ENCODE measurements around the gene GNG4. TPM values are rescaled to one million over a fixed set of nuclear protein-coding genes. Genes with fewer than 3 reads are reported as not detected.
"Not testable (repeated sequence)": the region's sequence is repeated elsewhere in the genome, so short reads cannot be mapped to it uniquely, and the experiment has no call there.

Gene GNG4
- total RNA-seq, 2 donors from 2014 or later = not detected

GRCh38 chr1:235552146-235552716 lies 97.4 kb downstream of the GNG4 start:
- peaks cover 19% of the 10 kb centered on the region for H3K27me3 Mint-ChIP-seq
- H3K27ac Mint-ChIP-seq = no peak overlapping the region
- H3K4me1 Mint-ChIP-seq = peaks cover 2% of the 10 kb centered on the region
- no peak overlapping the region for H3K4me3 Mint-ChIP-seq
- DNase-seq (no peak), ATAC-seq (no peak)
- no peaks in the 10 kb centered on the region for H3K9me3 ChIP-seq (ENCODE audit: control insufficient read depth, low read length, poor library complexity, severe bottlenecking)
- H3K36me3 Mint-ChIP-seq (ENCODE audit: low read depth) = peaks cover 2% of the 10 kb centered on the region

- H3K27ac Mint-ChIP-seq = no peak overlapping the region
- H3K4me3 Mint-ChIP-seq = no peak overlapping the region
- no peak for DNase-seq
- H3K9me3 ChIP-seq (ENCODE audit: control insufficient read depth, low read length, poor library complexity, severe bottlenecking) = no peaks in the 10 kb centered on the region
- peaks cover 41% of the 10 kb centered on the region for H3K27me3 Mint-ChIP-seq
- no peak for ATAC-seq
- H3K36me3 Mint-ChIP-seq (ENCODE audit: low read depth) = peaks cover 2% of the 10 kb centered on the region
- peaks cover 2% of the 10 kb centered on the region for H3K4me1 Mint-ChIP-seq
Measured at GRCh38 chr1:235549351-235550139, 100.0 kb downstream of the GNG4 start.

GRCh38 chr1:235546369-235547155 lies 103.0 kb downstream of the GNG4 start:
- not testable (repeated sequence) for H3K36me3 Mint-ChIP-seq (ENCODE audit: low read depth); H3K4me1 Mint-ChIP-seq; ATAC-seq; DNase-seq; H3K27ac Mint-ChIP-seq; H3K4me3 Mint-ChIP-seq; H3K9me3 ChIP-seq (ENCODE audit: control insufficient read depth, low read length, poor library complexity, severe bottlenecking)
- H3K27me3 Mint-ChIP-seq = peaks cover 41% of the 10 kb centered on the region

GRCh38 chr1:235545292-235545930 lies 104.2 kb downstream of the GNG4 start:
- Mint-ChIP-seq H3K27me3 (peaks cover 41% of the 10 kb centered on the region), H3K36me3 (ENCODE audit: low read depth) (peaks cover 2% of the 10 kb centered on the region), H3K4me3 (no peak overlapping the region), H3K27ac (no peak overlapping the region), H3K4me1 (peaks cover 2% of the 10 kb centered on the region)
- DNase-seq (no peak), ATAC-seq (no peak)
- H3K9me3 ChIP-seq (ENCODE audit: control insufficient read depth, low read length, poor library complexity, severe bottlenecking) = no peaks in the 10 kb centered on the region

- not testable (repeated sequence) for H3K27ac Mint-ChIP-seq; DNase-seq; H3K9me3 ChIP-seq (ENCODE audit: control insufficient read depth, low read length, poor library complexity, severe bottlenecking); H3K4me3 Mint-ChIP-seq; H3K36me3 Mint-ChIP-seq (ENCODE audit: low read depth); H3K4me1 Mint-ChIP-seq; ATAC-seq
- H3K27me3 Mint-ChIP-seq = peaks cover 28% of the 10 kb centered on the region
Measured at GRCh38 chr1:235542845-235543244, 106.7 kb downstream of the GNG4 start.

GRCh38 chr1:235533476-235534168 lies 116.0 kb downstream of the GNG4 start:
- no peaks in the 10 kb centered on the region for H3K9me3 ChIP-seq (ENCODE audit: control insufficient read depth, low read length, poor library complexity, severe bottlenecking)
- Mint-ChIP-seq H3K27me3 (peaks cover 9% of the 10 kb centered on the region), H3K27ac (no peak overlapping the region), H3K36me3 (ENCODE audit: low read depth) (no peaks in the 10 kb centered on the region), H3K4me1 (no peaks in the 10 kb centered on the region), H3K4me3 (no peak overlapping the region)
- DNase-seq (no peak), ATAC-seq (no peak)

- Mint-ChIP-seq H3K36me3 (ENCODE audit: low read depth) (no peaks in the 10 kb centered on the region), H3K4me1 (no peaks in the 10 kb centered on the region), H3K27ac (no peak overlapping the region), H3K27me3 (peaks cover 9% of the 10 kb centered on the region), H3K4me3 (no peak overlapping the region)
- H3K9me3 ChIP-seq (ENCODE audit: control insufficient read depth, low read length, poor library complexity, severe bottlenecking) = no peaks in the 10 kb centered on the region
- no peak for DNase-seq
- no peak for ATAC-seq
Measured at GRCh38 chr1:235532360-235532759, 117.2 kb downstream of the GNG4 start.

- no peaks in the 10 kb centered on the region for H3K9me3 ChIP-seq (ENCODE audit: control insufficient read depth, low read length, poor library complexity, severe bottlenecking)
- DNase-seq (no peak), ATAC-seq (no peak)
- Mint-ChIP-seq H3K27me3 (no peaks in the 10 kb centered on the region), H3K36me3 (ENCODE audit: low read depth) (no peaks in the 10 kb centered on the region), H3K4me1 (peaks cover 3% of the 10 kb centered on the region), H3K4me3 (no peak overlapping the region), H3K27ac (no peak overlapping the region)
Measured at GRCh38 chr1:235527196-235527814, 122.3 kb downstream of the GNG4 start.

GRCh38 chr1:235525314-235525713 lies 124.3 kb downstream of the GNG4 start:
- DNase-seq = no peak
- peaks cover 3% of the 10 kb centered on the region for H3K4me1 Mint-ChIP-seq
- H3K27me3 Mint-ChIP-seq = no peaks in the 10 kb centered on the region
- H3K27ac Mint-ChIP-seq = no peak overlapping the region
- no peaks in the 10 kb centered on the region for H3K36me3 Mint-ChIP-seq (ENCODE audit: low read depth)
- no peaks in the 10 kb centered on the region for H3K9me3 ChIP-seq (ENCODE audit: control insufficient read depth, low read length, poor library complexity, severe bottlenecking)
- H3K4me3 Mint-ChIP-seq = no peak overlapping the region
- no peak for ATAC-seq

- Mint-ChIP-seq H3K4me3 (no peak overlapping the region), H3K4me1 (peaks cover 2% of the 10 kb centered on the region), H3K27me3 (peaks cover 16% of the 10 kb centered on the region), H3K27ac (no peak overlapping the region), H3K36me3 (ENCODE audit: low read depth) (peaks cover 3% of the 10 kb centered on the region)
- no peak for DNase-seq
- no peak for ATAC-seq
- H3K9me3 ChIP-seq (ENCODE audit: control insufficient read depth, low read length, poor library complexity, severe bottlenecking) = no peaks in the 10 kb centered on the region
Measured at GRCh38 chr1:235516862-235517446, 132.6 kb downstream of the GNG4 start.

- Mint-ChIP-seq H3K27ac (no peak overlapping the region), H3K36me3 (ENCODE audit: low read depth) (peaks cover 3% of the 10 kb centered on the region), H3K27me3 (peaks cover 17% of the 10 kb centered on the region), H3K4me1 (peaks cover 2% of the 10 kb centered on the region), H3K4me3 (no peak overlapping the region)
- H3K9me3 ChIP-seq (ENCODE audit: control insufficient read depth, low read length, poor library complexity, severe bottlenecking) = no peaks in the 10 kb centered on the region
- DNase-seq (no peak), ATAC-seq (no peak)
Measured at GRCh38 chr1:235515844-235516512, 133.6 kb downstream of the GNG4 start.
